Measurements from ENCODE around the gene HASPIN.

Gene HASPIN

GRCh38 chr17:3761918-3762380 is 38.2 kb downstream of the HASPIN start:
- Histone ChIP-seq H3K27me3 (ENCODE audit: control insufficient read depth in 1 of 2, insufficient read depth in 2 of 2, low read length in 2 of 2) (no peaks in the 10 kb centered on the region), H3K4me3 (ENCODE audit: low read depth in 1 of 2, low read length in 2 of 2) (no peak overlapping the region), H3K9me3 (ENCODE audit: control insufficient read depth in 1 of 2, low read length in 2 of 2) (no peaks in the 10 kb centered on the region), H3K36me3 (ENCODE audit: control insufficient read depth in 1 of 2, insufficient read depth in 2 of 2, low read length in 2 of 2) (no peaks in the 10 kb centered on the region), H3K4me1 (ENCODE audit: control insufficient read depth in 1 of 2, insufficient read depth in 2 of 2, low read length in 2 of 2) (peaks cover 0 to 5% of the 10 kb centered on the region in 2 donors), H3K27ac (ENCODE audit: low read depth, low read length) (no peak overlapping the region), H3K9ac (ENCODE audit: low read depth in 1 of 2, low read length in 2 of 2) (no peak overlapping the region)

GRCh38 chr17:3762922-3763776 is 39.4 kb downstream of the HASPIN start:
- H3K9me3 ChIP-seq (ENCODE audit: control insufficient read depth in 1 of 2, low read length in 2 of 2): no peaks in the 10 kb centered on the region
- H3K27ac ChIP-seq (ENCODE audit: low read depth, low read length): no peak overlapping the region
- H3K9ac ChIP-seq (ENCODE audit: low read depth in 1 of 2, low read length in 2 of 2): peak overlapping the region in 1 of 2 donors; percentile 36
- peaks cover 0 to 5% of the 10 kb centered on the region in 2 donors for H3K4me1 ChIP-seq (ENCODE audit: control insufficient read depth in 1 of 2, insufficient read depth in 2 of 2, low read length in 2 of 2)
- peak overlapping the region in 1 of 2 donors; percentile 28 for H3K4me3 ChIP-seq (ENCODE audit: low read depth in 1 of 2, low read length in 2 of 2)
- no peaks in the 10 kb centered on the region for H3K27me3 ChIP-seq (ENCODE audit: control insufficient read depth in 1 of 2, insufficient read depth in 2 of 2, low read length in 2 of 2)
- no peaks in the 10 kb centered on the region for H3K36me3 ChIP-seq (ENCODE audit: control insufficient read depth in 1 of 2, insufficient read depth in 2 of 2, low read length in 2 of 2)

- H3K4me3 ChIP-seq (ENCODE audit: low read depth in 1 of 2, low read length in 2 of 2): peak overlapping the region; percentile 1 to 28
- no peaks in the 10 kb centered on the region for H3K27me3 ChIP-seq (ENCODE audit: control insufficient read depth in 1 of 2, insufficient read depth in 2 of 2, low read length in 2 of 2)
- peaks cover 0 to 5% of the 10 kb centered on the region in 2 donors for H3K4me1 ChIP-seq (ENCODE audit: control insufficient read depth in 1 of 2, insufficient read depth in 2 of 2, low read length in 2 of 2)
- H3K9ac ChIP-seq (ENCODE audit: low read depth in 1 of 2, low read length in 2 of 2): peak overlapping the region in 1 of 2 donors; percentile 36
- no peaks in the 10 kb centered on the region for H3K9me3 ChIP-seq (ENCODE audit: control insufficient read depth in 1 of 2, low read length in 2 of 2)
- no peak overlapping the region for H3K27ac ChIP-seq (ENCODE audit: low read depth, low read length)
- no peaks in the 10 kb centered on the region for H3K36me3 ChIP-seq (ENCODE audit: control insufficient read depth in 1 of 2, insufficient read depth in 2 of 2, low read length in 2 of 2)
Observed at GRCh38 chr17:3763777-3764170, 40.1 kb downstream of the HASPIN start.

GRCh38 chr17:3765981-3766380 is 42.3 kb downstream of the HASPIN start:
- no peaks in the 10 kb centered on the region for H3K27me3 ChIP-seq (ENCODE audit: control insufficient read depth in 1 of 2, insufficient read depth in 2 of 2, low read length in 2 of 2)
- peaks cover 0 to 5% of the 10 kb centered on the region in 2 donors for H3K4me1 ChIP-seq (ENCODE audit: control insufficient read depth in 1 of 2, insufficient read depth in 2 of 2, low read length in 2 of 2)
- H3K9me3 ChIP-seq (ENCODE audit: control insufficient read depth in 1 of 2, low read length in 2 of 2): no peaks in the 10 kb centered on the region
- H3K27ac ChIP-seq (ENCODE audit: low read depth, low read length): no peak overlapping the region
- H3K9ac ChIP-seq (ENCODE audit: low read depth in 1 of 2, low read length in 2 of 2): no peak overlapping the region
- H3K36me3 ChIP-seq (ENCODE audit: control insufficient read depth in 1 of 2, insufficient read depth in 2 of 2, low read length in 2 of 2): no peaks in the 10 kb centered on the region
- no peak overlapping the region for H3K4me3 ChIP-seq (ENCODE audit: low read depth in 1 of 2, low read length in 2 of 2)

- Histone ChIP-seq H3K9me3 (ENCODE audit: control insufficient read depth in 1 of 2, low read length in 2 of 2) (no peaks in the 10 kb centered on the region), H3K9ac (ENCODE audit: low read depth in 1 of 2, low read length in 2 of 2) (no peak overlapping the region), H3K27me3 (ENCODE audit: control insufficient read depth in 1 of 2, insufficient read depth in 2 of 2, low read length in 2 of 2) (no peaks in the 10 kb centered on the region), H3K4me1 (ENCODE audit: control insufficient read depth in 1 of 2, insufficient read depth in 2 of 2, low read length in 2 of 2) (peaks cover 0 to 5% of the 10 kb centered on the region in 2 donors), H3K36me3 (ENCODE audit: control insufficient read depth in 1 of 2, insufficient read depth in 2 of 2, low read length in 2 of 2) (no peaks in the 10 kb centered on the region), H3K27ac (ENCODE audit: low read depth, low read length) (no peak overlapping the region), H3K4me3 (ENCODE audit: low read depth in 1 of 2, low read length in 2 of 2) (no peak overlapping the region)
Observed at GRCh38 chr17:3766779-3767178, 43.1 kb downstream of the HASPIN start.

GRCh38 chr17:3768341-3768740 is 44.6 kb downstream of the HASPIN start:
- Histone ChIP-seq H3K36me3 (ENCODE audit: control insufficient read depth in 1 of 2, insufficient read depth in 2 of 2, low read length in 2 of 2) (no peaks in the 10 kb centered on the region), H3K9me3 (ENCODE audit: control insufficient read depth in 1 of 2, low read length in 2 of 2) (no peaks in the 10 kb centered on the region), H3K4me3 (ENCODE audit: low read depth in 1 of 2, low read length in 2 of 2) (no peak overlapping the region), H3K27me3 (ENCODE audit: control insufficient read depth in 1 of 2, insufficient read depth in 2 of 2, low read length in 2 of 2) (no peaks in the 10 kb centered on the region), H3K4me1 (ENCODE audit: control insufficient read depth in 1 of 2, insufficient read depth in 2 of 2, low read length in 2 of 2) (peaks cover 0 to 5% of the 10 kb centered on the region in 2 donors), H3K27ac (ENCODE audit: low read depth, low read length) (no peak overlapping the region), H3K9ac (ENCODE audit: low read depth in 1 of 2, low read length in 2 of 2) (no peak overlapping the region)

- Histone ChIP-seq H3K9ac (ENCODE audit: low read depth in 1 of 2, low read length in 2 of 2) (no peak overlapping the region), H3K9me3 (ENCODE audit: control insufficient read depth in 1 of 2, low read length in 2 of 2) (no peaks in the 10 kb centered on the region), H3K36me3 (ENCODE audit: control insufficient read depth in 1 of 2, insufficient read depth in 2 of 2, low read length in 2 of 2) (no peaks in the 10 kb centered on the region), H3K4me3 (ENCODE audit: low read depth in 1 of 2, low read length in 2 of 2) (no peak overlapping the region), H3K27me3 (ENCODE audit: control insufficient read depth in 1 of 2, insufficient read depth in 2 of 2, low read length in 2 of 2) (no peaks in the 10 kb centered on the region), H3K27ac (ENCODE audit: low read depth, low read length) (no peak overlapping the region), H3K4me1 (ENCODE audit: control insufficient read depth in 1 of 2, insufficient read depth in 2 of 2, low read length in 2 of 2) (peaks cover 0 to 5% of the 10 kb centered on the region in 2 donors)
Observed at GRCh38 chr17:3768769-3769168, 45.1 kb downstream of the HASPIN start.

GRCh38 chr17:3770466-3770865 is 46.8 kb downstream of the HASPIN start:
- no peaks in the 10 kb centered on the region for H3K36me3 ChIP-seq (ENCODE audit: control insufficient read depth in 1 of 2, insufficient read depth in 2 of 2, low read length in 2 of 2)
- H3K9me3 ChIP-seq (ENCODE audit: control insufficient read depth in 1 of 2, low read length in 2 of 2): no peaks in the 10 kb centered on the region
- H3K4me1 ChIP-seq (ENCODE audit: control insufficient read depth in 1 of 2, insufficient read depth in 2 of 2, low read length in 2 of 2): peaks cover 0 to 3% of the 10 kb centered on the region in 2 donors
- no peak overlapping the region for H3K27ac ChIP-seq (ENCODE audit: low read depth, low read length)
- no peaks in the 10 kb centered on the region for H3K27me3 ChIP-seq (ENCODE audit: control insufficient read depth in 1 of 2, insufficient read depth in 2 of 2, low read length in 2 of 2)
- H3K9ac ChIP-seq (ENCODE audit: low read depth in 1 of 2, low read length in 2 of 2): no peak overlapping the region
- H3K4me3 ChIP-seq (ENCODE audit: low read depth in 1 of 2, low read length in 2 of 2): no peak overlapping the region

- H3K27me3 ChIP-seq (ENCODE audit: control insufficient read depth in 1 of 2, insufficient read depth in 2 of 2, low read length in 2 of 2): no peaks in the 10 kb centered on the region
- no peaks in the 10 kb centered on the region for H3K36me3 ChIP-seq (ENCODE audit: control insufficient read depth in 1 of 2, insufficient read depth in 2 of 2, low read length in 2 of 2)
- no peaks in the 10 kb centered on the region for H3K4me1 ChIP-seq (ENCODE audit: control insufficient read depth in 1 of 2, insufficient read depth in 2 of 2, low read length in 2 of 2)
- no peaks in the 10 kb centered on the region for H3K9me3 ChIP-seq (ENCODE audit: control insufficient read depth in 1 of 2, low read length in 2 of 2)
- H3K27ac ChIP-seq (ENCODE audit: low read depth, low read length): no peak overlapping the region
- H3K9ac ChIP-seq (ENCODE audit: low read depth in 1 of 2, low read length in 2 of 2): no peak overlapping the region
- H3K4me3 ChIP-seq (ENCODE audit: low read depth in 1 of 2, low read length in 2 of 2): no peak overlapping the region
Observed at GRCh38 chr17:3771140-3771539, 47.4 kb downstream of the HASPIN start.

- no peaks in the 10 kb centered on the region for H3K4me1 ChIP-seq (ENCODE audit: control insufficient read depth in 1 of 2, insufficient read depth in 2 of 2, low read length in 2 of 2)
- no peak overlapping the region for H3K27ac ChIP-seq (ENCODE audit: low read depth, low read length)
- no peaks in the 10 kb centered on the region for H3K36me3 ChIP-seq (ENCODE audit: control insufficient read depth in 1 of 2, insufficient read depth in 2 of 2, low read length in 2 of 2)
- H3K4me3 ChIP-seq (ENCODE audit: low read depth in 1 of 2, low read length in 2 of 2): no peak overlapping the region
- H3K27me3 ChIP-seq (ENCODE audit: control insufficient read depth in 1 of 2, insufficient read depth in 2 of 2, low read length in 2 of 2): no peaks in the 10 kb centered on the region
- H3K9me3 ChIP-seq (ENCODE audit: control insufficient read depth in 1 of 2, low read length in 2 of 2): no peaks in the 10 kb centered on the region
- H3K9ac ChIP-seq (ENCODE audit: low read depth in 1 of 2, low read length in 2 of 2): no peak overlapping the region
Observed at GRCh38 chr17:3772764-3773163, 49.1 kb downstream of the HASPIN start.
